ENCODE results near the gene GNAL.

Gene GNAL

DNA sequence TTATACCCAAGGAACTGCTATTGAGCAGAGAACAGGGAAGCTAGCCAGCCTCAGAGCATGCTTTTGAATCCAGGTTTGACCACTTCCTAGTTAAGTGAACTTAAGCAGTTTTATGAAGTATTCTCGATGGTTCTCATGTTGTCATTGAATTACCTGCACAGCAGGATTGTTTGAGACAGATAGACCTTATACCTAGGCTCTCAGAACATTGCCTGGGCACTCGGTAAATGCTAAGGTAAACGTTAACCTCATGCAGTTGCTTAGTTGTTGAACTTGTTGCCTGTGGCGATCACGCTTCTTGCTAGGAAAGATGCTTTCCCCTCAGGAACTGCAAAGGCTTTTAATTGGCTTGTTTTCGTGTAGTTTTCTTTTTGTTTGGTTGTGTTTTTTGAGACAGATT is 128.2 kb downstream of the GNAL start:
- peak; percentile 9 for DNase-seq

DNA sequence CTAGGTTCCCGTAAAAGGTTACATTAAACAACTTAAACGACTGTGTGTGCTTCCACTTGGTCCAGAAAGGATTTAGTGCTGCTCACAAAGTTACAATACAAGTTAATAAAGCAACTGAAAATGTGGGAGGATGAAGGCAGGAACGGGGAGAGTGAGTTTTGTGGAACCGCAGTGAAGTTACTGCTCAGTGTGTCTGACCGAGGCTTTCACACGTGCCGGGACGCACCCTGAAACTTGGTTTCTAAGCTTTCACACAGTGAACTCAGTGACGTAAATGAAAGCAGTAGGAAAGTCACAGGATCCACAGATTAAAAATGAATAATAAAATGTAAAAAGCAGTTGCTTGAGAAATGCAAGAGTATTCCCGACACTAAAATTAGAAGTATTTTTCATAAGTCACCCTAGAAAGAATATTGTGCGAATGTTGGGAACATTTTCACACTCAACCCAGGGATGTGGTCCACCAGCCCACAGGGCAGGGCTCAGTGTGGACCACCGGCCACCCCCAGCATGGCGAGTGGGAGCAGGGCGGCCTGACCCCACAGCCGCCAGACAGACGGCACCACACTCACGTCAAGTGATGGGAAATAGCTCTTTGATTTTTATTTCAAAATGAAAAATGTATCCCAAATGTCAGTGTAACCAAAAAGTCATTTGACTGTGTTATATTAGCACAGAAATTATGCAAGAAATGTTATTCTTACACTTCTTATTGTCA is 129.6 kb downstream of the GNAL start:
- no peak for DNase-seq

- no peak for DNase-seq
These were observed 130.9 kb downstream of the GNAL start for GRCh38 chr18:11819938-11820337.

DNA sequence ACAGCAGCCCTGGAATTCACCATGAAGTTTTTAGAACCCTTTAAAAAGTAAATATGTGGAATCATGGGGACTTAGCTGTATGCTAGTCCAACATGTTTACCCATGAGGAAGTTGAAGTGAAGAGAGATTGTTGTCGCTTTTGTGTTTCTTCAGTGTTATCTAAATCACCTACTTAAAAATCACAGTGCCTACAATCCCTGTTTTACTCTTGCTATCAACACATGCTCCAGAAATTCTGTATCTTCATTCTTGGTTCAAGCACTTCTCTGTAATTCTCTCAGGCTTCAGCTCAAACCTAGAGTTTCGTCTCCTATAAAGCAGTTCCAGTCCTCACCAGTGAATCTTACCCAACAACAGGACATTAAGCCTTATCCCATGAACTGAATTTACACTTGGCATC is 131.6 kb downstream of the GNAL start:
- DNase-seq: no peak

DNA sequence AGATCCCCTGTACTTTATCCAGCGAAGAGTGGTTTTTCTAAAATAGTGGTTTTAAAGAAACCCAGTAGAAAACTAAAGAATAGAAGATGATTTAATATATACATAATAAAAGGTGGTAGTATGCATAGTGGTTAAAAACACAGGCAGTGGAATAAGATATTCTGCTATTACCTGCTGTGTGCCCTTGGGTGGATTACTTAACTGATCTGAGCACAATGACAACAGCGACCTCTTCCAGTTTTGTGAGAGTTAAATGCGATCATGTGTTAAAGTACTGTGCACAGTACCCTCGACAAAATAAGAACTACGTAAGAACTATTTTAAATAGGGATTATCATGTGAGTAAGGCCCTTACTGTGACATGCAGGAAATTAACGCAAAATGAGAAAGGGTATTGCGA is 132.1 kb downstream of the GNAL start:
- DNase-seq: no peak

GRCh38 chr18:11821643-11822237 is 132.7 kb downstream of the GNAL start:
- DNase-seq: no peak

DNA sequence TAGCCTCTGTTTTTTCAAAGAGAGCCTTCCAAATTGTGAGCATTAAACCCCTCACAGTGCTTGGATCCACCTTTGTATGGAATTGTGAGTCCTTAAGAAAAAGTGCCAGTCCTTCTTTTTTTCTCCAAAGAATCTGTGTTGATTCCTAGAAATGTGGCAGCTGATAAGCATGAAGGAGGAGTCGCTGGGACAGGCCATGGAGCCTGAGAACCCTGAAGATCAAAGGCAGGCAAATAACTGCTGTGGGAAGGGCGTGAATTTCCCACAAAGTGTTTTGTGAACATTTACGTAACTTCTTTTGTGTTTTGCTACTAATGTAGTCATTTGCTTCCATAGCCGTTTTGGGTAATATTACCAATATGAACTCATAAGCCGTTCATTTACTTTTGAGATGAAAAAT is 134.5 kb downstream of the GNAL start:
- no peak for DNase-seq

GRCh38 chr18:11826836-11827235 is 137.8 kb downstream of the GNAL start:
- DNase-seq: no peak

DNA sequence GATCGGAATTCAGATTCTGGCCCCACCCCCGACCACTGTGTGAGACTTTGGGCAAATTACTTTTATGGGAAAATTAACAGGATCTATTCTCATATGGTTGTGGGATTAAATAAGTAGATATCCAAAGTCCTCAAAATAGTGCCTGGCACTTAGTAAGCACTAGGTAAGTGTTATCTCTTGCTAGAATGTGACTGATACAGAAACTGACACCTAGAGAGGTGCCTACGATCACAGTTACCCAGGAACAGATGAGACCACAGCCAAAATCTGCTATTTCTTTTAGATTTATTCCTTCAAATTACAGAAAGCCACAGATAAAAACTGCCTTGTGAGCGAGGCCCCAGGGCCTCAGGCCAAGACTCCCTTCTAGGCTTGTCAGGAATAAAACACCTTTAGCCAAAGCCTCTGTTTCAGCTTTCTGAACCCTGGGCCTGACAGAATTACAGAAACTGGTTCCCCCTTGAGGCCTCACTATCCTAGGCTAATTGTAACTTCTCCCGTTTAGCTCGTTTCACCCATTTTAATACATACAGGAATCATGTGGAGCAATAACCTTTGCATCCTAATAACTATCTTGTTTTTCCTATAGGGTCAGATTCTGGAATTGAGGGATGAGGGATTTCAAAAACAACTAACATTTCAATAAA is 139.8 kb downstream of the GNAL start:
- DNase-seq: no peak

- no peak for DNase-seq
These were observed 141.5 kb downstream of the GNAL start for GRCh38 chr18:11830585-11830984.

GRCh38 chr18:11831921-11832320 is 142.9 kb downstream of the GNAL start:
- DNase-seq: no peak

DNA sequence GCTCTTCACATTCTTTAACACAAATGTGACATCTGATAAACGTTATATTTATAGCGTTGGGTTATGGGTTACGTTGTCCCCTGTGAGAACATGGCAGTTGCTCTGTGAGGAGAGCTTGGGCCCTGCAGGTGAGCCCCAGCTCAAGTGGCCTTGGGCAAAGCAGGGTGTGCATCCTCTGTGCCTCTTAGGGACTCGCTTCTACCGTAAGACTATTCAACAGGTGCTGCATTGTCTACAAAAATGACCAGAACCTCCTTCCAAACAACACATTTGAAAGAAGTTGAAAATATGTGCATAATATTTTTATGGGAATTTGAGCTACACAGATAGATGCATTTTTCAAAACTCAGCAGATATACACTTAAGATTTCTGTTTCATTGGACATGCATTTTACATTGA is 145.7 kb downstream of the GNAL start:
- no peak for DNase-seq

DNA sequence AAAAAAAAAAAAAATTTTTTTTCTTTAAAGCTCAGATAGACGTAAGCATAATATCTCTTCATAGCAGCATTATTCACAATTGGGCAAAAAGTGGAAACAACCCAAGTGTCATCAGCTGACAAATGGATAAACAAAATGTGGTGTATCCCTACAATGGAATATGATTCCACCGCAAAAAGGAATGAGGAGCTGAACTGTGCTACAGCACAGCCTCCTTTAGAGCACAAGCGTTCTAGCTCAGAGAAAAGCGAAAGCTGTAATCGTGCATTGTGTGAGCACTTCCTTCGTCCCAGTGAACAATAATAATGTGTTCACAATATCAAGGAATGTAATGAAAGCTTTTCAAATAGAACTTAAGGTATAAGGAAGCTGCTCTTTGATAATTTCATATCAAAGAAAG is 150.5 kb downstream of the GNAL start:
- no peak for DNase-seq

DNA sequence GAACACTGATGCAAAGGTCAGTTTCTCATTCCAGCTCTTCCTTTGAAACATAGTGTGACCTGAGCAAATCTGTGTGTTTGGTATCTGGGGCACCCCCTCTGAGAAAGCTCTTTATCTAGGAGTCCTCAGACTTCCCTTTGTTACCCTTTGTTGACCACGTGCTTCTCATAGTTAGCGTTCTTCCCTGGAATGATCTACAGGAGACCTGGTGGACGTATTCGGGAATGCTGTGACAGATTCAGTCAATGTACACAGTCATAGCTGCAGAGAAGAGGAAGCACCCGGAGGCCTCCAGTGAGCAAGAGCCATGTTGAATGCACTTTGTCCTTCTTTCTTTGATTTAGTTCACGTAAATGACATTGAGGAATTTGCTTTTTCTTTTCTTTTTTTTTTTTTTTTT is 151.4 kb downstream of the GNAL start:
- no peak for DNase-seq

- DNase-seq: no peak
These were observed 153.5 kb downstream of the GNAL start for GRCh38 chr18:11842562-11842961.

- DNase-seq: no peak
These were observed 155.4 kb downstream of the GNAL start for GRCh38 chr18:11844436-11844835.

DNA sequence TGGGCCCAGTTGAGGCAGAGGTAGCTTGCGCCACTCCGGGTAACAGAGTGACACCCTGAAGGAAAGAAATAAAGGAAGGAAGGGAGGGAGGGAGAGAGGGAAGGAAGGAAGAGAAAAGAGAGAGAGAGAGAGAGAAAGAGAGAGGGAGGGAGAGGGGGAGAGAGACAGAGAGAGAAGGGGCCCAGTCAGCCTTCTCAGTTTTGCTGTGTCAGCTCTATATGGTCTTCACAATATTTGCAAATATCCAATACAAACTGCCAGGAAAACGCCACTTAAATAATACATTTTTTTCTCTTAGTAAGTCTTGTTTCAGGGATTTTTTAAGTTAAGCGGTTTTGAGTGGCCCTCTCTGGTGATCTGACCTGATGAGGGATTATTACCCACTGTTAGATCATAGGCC is 156.6 kb downstream of the GNAL start:
- no peak for DNase-seq

DNA sequence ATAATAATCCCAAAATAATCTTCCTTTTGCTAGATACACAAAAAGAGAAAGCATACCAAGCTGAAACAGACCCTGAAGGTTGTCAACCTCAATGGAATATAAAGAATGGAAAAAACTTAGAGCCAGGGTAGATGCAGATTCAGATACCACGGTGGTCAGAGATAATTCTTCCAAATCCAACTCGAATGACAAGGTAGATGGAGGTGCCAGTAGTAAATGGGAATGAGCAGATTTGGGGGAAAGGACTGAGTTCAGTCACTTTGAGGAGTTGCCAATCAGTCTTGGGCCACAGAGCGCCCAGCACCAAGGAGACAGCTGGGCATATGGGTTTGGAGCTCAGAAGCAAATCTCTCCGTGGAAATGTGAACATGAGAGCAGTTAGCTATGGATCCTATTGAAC is 158.7 kb downstream of the GNAL start:
- no peak for DNase-seq

- no peak for DNase-seq
These were observed 160.2 kb downstream of the GNAL start for GRCh38 chr18:11849279-11849678.

DNA sequence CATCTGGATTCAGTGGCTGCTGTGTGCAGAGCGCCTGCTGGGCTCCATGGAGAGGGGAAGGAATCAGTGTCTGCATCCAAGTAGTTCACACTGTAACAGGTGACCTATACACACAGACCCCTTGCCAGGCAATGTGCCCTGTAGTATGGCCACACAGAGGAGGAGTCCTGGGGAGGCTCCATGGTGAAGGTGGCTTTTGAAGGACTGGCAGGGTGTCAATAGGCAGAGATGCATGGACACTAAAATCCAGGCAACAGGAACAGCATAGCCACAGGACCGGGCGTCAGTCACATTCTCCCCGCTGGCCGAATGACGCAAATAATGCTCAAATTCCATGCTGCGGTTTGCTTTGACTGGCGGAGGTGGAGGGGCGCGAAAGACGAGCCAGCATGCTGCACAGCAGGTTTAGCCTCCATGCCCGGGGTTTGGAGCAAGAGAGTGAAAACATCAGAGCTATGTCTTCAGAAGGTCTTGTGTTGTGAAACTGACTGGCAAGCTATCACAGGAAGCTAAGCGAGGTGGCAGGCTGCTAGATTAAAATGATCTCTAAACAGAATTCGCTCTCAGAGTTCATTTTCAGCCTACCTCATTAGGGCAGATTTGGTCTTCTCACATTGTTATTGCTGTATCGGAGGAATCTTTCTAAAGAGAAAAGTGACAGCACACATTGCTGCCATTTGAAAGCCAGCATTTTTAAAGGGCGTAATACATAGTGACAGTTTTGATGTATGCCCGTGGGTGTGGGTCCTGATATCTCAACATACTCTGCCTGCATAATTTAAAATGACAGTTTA is 161.0 kb downstream of the GNAL start:
- DNase-seq: no peak

DNA sequence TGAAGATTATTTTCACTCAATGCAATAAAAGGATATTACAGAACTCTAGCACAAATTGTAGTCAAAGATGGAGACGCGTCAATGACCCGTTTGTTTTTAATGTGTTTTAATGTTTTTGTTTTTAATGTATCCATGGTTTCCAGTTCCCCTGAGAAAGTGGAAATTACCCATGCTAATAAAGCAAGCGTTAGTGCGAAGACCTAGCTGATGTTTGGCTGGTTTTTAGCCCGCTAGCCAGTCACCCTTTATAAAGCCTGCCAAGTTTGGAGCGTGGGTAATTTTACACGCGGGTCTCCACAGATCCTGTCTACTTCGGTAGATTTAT is 161.7 kb downstream of the GNAL start:
- no peak for DNase-seq

- DNase-seq: peak; percentile 87
These were observed 162.2 kb downstream of the GNAL start, which contains the start of gene CHMP1B for GRCh38 chr18:11851146-11851805. Gene CHMP1B, plus strand, starts transcription at chr18:11851413. Its CDS starts 99 bp downstream, at chr18:11851512.

DNA sequence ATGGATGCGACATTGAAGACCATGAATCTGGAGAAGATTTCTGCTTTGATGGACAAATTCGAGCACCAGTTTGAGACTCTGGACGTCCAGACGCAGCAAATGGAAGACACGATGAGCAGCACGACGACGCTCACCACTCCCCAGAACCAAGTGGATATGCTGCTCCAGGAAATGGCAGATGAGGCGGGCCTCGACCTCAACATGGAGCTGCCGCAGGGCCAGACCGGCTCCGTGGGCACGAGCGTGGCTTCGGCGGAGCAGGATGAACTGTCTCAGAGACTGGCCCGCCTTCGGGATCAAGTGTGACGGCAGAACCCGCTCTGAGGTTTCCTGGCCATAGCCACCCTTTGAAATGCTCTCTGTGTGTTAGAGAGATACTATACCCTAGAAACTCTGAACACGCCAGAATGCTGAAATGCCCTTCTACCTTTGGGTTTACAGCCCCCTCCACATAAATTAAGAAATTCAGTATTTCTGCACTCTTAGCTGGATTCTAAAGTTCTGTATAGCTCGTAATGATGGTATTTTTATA is 162.8 kb downstream of the GNAL start:
- DNase-seq: peak; percentile 19
